ENCODE data around the gene INPP5F. TPM values are rescaled to one million over a fixed set of nuclear protein-coding genes. Genes with fewer than 3 reads are reported as not detected.
A peak's percentile ranks its signal among the peaks of the same experiment; 100 is the strongest.

The INPP5F gene, protein sequence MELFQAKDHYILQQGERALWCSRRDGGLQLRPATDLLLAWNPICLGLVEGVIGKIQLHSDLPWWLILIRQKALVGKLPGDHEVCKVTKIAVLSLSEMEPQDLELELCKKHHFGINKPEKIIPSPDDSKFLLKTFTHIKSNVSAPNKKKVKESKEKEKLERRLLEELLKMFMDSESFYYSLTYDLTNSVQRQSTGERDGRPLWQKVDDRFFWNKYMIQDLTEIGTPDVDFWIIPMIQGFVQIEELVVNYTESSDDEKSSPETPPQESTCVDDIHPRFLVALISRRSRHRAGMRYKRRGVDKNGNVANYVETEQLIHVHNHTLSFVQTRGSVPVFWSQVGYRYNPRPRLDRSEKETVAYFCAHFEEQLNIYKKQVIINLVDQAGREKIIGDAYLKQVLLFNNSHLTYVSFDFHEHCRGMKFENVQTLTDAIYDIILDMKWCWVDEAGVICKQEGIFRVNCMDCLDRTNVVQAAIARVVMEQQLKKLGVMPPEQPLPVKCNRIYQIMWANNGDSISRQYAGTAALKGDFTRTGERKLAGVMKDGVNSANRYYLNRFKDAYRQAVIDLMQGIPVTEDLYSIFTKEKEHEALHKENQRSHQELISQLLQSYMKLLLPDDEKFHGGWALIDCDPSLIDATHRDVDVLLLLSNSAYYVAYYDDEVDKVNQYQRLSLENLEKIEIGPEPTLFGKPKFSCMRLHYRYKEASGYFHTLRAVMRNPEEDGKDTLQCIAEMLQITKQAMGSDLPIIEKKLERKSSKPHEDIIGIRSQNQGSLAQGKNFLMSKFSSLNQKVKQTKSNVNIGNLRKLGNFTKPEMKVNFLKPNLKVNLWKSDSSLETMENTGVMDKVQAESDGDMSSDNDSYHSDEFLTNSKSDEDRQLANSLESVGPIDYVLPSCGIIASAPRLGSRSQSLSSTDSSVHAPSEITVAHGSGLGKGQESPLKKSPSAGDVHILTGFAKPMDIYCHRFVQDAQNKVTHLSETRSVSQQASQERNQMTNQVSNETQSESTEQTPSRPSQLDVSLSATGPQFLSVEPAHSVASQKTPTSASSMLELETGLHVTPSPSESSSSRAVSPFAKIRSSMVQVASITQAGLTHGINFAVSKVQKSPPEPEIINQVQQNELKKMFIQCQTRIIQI
- 10.3 and 14.9 TPM in 2 replicates for total RNA-seq (2022)
- percentile 57 among the genes with signal in this experiment for Bru-seq, nascent RNA
- BruChase-seq, experiment 1, labeled RNA remaining after a 6-hour chase, result percentile 59 among the genes with signal in this experiment
- percentile 57 among the genes with signal in this experiment for BruChase-seq, experiment 2, labeled RNA remaining after a 2-hour chase
- long read RNA-seq, full-length matches to known transcripts, result 14 of 38 reads
- long read RNA-seq, partial matches to known transcripts, result 2 of 38 reads
- long read RNA-seq, other reads (novel, unspliced or antisense), result 22 of 38 reads

DNA sequence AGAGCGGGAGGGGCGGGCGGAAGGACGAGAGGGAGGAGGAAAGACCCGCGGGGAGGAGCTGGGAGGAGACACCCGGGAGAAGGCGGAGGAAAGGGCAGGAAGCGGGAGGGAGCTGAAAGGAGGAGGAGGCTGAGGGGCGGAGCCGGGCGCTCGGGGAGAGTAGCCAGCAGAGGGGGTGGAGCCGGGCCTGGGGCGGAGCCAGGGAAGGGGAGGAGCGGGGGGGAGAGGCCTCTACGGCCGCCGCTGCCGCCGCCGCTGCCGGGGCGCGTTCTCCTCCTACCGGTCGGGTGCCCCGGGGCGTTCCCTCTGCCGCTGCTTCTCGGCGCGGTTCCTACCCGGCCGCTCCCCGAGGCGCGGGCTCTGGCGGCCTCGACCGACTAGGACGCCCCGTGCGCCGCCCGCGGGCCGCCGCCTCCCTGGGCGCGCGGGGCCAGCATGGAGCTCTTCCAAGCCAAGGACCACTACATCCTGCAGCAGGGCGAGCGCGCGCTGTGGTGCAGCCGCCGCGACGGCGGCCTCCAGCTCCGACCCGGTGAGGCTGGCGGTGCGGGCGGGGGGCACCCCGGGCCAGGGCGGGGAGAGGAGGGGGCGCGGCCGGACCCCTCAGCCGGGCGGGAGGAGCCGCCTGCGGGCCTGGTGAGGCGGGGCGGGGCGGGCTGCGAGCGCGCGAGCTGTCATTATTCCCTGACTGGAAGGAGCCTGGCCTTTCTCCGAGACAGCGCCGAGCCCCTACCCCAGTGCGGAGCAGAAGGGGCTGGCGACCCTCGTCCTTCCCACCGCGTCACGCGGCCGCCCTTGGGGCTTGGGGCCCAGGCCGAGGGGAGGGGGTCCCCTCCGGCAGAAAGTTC lies at the start of gene INPP5F:
TSS of gene INPP5F (plus strand) at position 223 of the 848 bp plus-strand sequence. CDS start at position 436, 213 bp downstream.
- no peaks in the 10 kb centered on the region for H3K36me3 Mint-ChIP-seq (ENCODE audit: insufficient read depth, unreplicated experiment)
- peaks cover 45% of the 10 kb centered on the region for H3K4me1 Mint-ChIP-seq (ENCODE audit: insufficient read depth, unreplicated experiment)
- peak within 1 kb of the TSS; percentile 82 for H3K4me3 Mint-ChIP-seq (ENCODE audit: unreplicated experiment)
- TF ChIP-seq, protein P1, sequence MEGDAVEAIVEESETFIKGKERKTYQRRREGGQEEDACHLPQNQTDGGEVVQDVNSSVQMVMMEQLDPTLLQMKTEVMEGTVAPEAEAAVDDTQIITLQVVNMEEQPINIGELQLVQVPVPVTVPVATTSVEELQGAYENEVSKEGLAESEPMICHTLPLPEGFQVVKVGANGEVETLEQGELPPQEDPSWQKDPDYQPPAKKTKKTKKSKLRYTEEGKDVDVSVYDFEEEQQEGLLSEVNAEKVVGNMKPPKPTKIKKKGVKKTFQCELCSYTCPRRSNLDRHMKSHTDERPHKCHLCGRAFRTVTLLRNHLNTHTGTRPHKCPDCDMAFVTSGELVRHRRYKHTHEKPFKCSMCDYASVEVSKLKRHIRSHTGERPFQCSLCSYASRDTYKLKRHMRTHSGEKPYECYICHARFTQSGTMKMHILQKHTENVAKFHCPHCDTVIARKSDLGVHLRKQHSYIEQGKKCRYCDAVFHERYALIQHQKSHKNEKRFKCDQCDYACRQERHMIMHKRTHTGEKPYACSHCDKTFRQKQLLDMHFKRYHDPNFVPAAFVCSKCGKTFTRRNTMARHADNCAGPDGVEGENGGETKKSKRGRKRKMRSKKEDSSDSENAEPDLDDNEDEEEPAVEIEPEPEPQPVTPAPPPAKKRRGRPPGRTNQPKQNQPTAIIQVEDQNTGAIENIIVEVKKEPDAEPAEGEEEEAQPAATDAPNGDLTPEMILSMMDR (IDR thresholded peaks at IDR 0.05; ENCODE audit: unreplicated experiment), result peak; percentile 5
- CTCF ChIA-PET, result interaction anchor here (0.5 to 2.8 kb wide), 14 partner anchors 11 to 144 kb away, joined by 3 to 15 read pairs (median 4); partner anchors contain the start of gene BAG3
- intact Hi-C loops (cut with micrococcal nuclease), result loop anchor here (1.0 kb wide), 2 partner anchors 40 to 118 kb away; no protein-coding TSS in a partner anchor
- no TSS peak for BruUV-seq (replicated peaks)
- no peaks in the 10 kb centered on the region for H3K9me3 Mint-ChIP-seq (ENCODE audit: unreplicated experiment)
- H3K27ac Mint-ChIP-seq (ENCODE audit: low read depth, unreplicated experiment), result peak within 1 kb of the TSS; percentile 76
- DNase-seq (ENCODE audit: unreplicated experiment), result peak; percentile 98
- POLR2A ChIA-PET, result interaction anchor here (0.6 to 7.0 kb wide), 33 partner anchors 11 to 1115 kb away, joined by 3 to 131 read pairs (median 5); partner anchors contain the start of genes BAG3 and MCMBP
- no peaks in the 10 kb centered on the region for H3K27me3 Mint-ChIP-seq (ENCODE audit: insufficient read depth, unreplicated experiment)

DNA sequence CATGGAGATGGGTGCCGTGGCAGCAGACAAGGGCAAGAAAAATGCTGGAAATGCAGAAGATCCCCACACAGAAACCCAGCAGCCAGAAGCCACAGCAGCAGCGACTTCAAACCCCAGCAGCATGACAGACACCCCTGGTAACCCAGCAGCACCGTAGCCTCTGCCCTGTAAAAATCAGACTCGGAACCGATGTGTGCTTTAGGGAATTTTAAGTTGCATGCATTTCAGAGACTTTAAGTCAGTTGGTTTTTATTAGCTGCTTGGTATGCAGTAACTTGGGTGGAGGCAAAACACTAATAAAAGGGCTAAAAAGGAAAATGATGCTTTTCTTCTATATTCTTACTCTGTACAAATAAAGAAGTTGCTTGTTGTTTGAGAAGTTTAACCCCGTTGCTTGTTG lies 48.7 kb upstream of the INPP5F start:
- TF ChIP-seq, protein P1 (IDR thresholded peaks at IDR 0.05; ENCODE audit: unreplicated experiment), result no peak
- no peaks in the 10 kb centered on the region for H3K9me3 Mint-ChIP-seq (ENCODE audit: unreplicated experiment)
- peaks cover 30% of the 10 kb centered on the region for H3K4me1 Mint-ChIP-seq (ENCODE audit: insufficient read depth, unreplicated experiment)
- no peak overlapping the region for H3K27ac Mint-ChIP-seq (ENCODE audit: low read depth, unreplicated experiment)
- no peaks in the 10 kb centered on the region for H3K27me3 Mint-ChIP-seq (ENCODE audit: insufficient read depth, unreplicated experiment)
- H3K36me3 Mint-ChIP-seq (ENCODE audit: insufficient read depth, unreplicated experiment), result peaks cover 69% of the 10 kb centered on the region
- BruUV-seq (replicated peaks), result TSS peak; percentile 56
- no peak for DNase-seq (ENCODE audit: unreplicated experiment)
- CTCF ChIA-PET, result interaction anchor here (1.0 to 2.0 kb wide), 3 partner anchors 9 to 69 kb away, joined by 3 to 4 read pairs (median 3); no protein-coding TSS in a partner anchor
- POLR2A ChIA-PET, result interaction anchor here (4.6 to 22.3 kb wide), 3 partner anchors 10 to 50 kb away, joined by 61 to 752 read pairs (median 116); partner anchors contain the start of genes BAG3 and INPP5F
- H3K4me3 Mint-ChIP-seq (ENCODE audit: unreplicated experiment), result no peak overlapping the region
- intact Hi-C loops (cut with micrococcal nuclease), result no loop called here

DNA sequence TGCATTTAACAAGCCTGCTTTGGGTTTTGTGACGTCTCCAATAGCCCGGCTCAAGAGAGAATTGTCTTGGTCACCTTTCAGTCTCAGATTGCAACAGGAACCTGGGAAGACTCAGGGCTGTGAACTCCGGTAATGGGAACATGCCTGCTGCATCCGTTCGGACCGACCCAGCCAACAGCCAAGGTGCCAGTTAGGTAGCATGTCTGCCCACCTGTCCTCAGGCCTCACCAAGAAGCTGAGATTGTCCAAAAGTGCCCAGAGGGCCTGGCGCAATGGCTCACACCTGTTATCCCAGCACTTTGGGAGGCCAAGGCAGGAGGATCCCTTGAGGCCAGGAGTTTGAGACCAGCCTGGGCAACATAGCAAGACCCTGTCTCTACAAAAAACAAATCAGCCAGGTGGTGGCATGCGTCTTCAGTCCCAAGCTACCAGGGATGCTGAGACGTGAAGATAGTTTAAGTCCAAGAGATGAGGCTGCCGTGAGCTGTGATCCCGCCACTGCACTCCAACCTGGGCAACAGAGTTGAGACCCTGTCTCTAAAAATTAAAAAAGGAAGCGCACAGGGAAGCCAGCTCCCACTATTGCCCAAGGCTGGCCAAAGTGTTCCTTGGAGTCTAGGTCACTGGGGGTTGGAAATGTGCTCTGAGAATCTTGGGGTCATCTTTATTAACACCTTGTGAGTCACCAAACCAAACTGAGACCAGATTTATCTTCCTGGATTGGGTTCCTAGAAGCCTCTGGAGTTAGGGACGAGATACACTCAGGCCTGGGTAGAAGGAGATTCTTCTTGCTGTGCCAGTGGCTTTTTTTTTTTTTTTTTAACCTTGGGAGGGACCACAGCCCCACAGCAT lies 47.7 kb upstream of the INPP5F start:
- CTCF ChIA-PET, result interaction anchor here (0.6 to 2.0 kb wide), 3 partner anchors 19 to 747 kb away, joined by 3 to 4 read pairs (median 4); no protein-coding TSS in a partner anchor
- POLR2A ChIA-PET, result interaction anchor here (0.9 to 22.3 kb wide), 4 partner anchors 11 to 59 kb away, joined by 4 to 752 read pairs (median 88); partner anchors contain the start of genes BAG3 and INPP5F
- intact Hi-C loops (cut with micrococcal nuclease), result no loop called here
- Mint-ChIP-seq H3K4me1 (ENCODE audit: insufficient read depth, unreplicated experiment) (peaks cover 29% of the 10 kb centered on the region), H3K36me3 (ENCODE audit: insufficient read depth, unreplicated experiment) (peaks cover 62% of the 10 kb centered on the region), H3K4me3 (ENCODE audit: unreplicated experiment) (no peak overlapping the region), H3K9me3 (ENCODE audit: unreplicated experiment) (no peaks in the 10 kb centered on the region), H3K27me3 (ENCODE audit: insufficient read depth, unreplicated experiment) (no peaks in the 10 kb centered on the region), H3K27ac (ENCODE audit: low read depth, unreplicated experiment) (peak overlapping the region; percentile 92)
- BruUV-seq (replicated peaks), result no TSS peak
- peak; percentile 40 for DNase-seq (ENCODE audit: unreplicated experiment)
- TF ChIP-seq, protein P1 (IDR thresholded peaks at IDR 0.05; ENCODE audit: unreplicated experiment), result no peak
